ENCODE measurements around the gene TEKT1. TPM values are rescaled to one million over a fixed set of nuclear protein-coding genes. Genes with fewer than 3 reads are reported as not detected.

TEKT1 gene
- total RNA-seq, 1 experiment from 2014 or later = not detected

DNA sequence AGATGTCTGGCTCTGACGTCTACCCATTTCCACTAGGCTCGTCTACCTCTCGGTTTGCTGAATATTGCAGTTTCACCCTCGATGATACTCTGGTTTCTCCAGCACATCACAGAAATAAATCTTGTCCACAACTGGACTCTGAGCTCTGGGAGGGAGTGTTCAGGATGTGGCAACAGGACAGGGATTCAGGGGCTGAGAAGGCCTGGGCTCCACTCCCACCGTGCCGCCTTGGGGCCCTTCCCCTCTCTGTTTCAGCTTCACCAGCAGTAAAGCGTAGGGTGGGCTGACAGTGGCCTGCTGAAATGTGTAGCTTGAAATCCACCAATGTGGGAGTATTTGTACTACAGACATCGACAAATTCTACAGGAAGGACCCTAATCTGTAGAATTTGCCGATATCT, 20.0 kb downstream of the TEKT1 start:
- POLR2A ChIA-PET (ENCODE audit: low non-redundant PET) = no interaction called here
- CTCF ChIA-PET = no interaction called here
- no peaks in the 10 kb centered on the region for H3K4me1 ChIP-seq (ENCODE audit: insufficient read depth, low read length, poor library complexity, severe bottlenecking)
- no peak overlapping the region for H3K27ac ChIP-seq (ENCODE audit: low read depth, low read length, poor library complexity, severe bottlenecking)
- H3K27me3 ChIP-seq (replicated peaks; ENCODE audit: insufficient read depth, low read depth, low read length, poor library complexity) = peaks cover 9% of the 10 kb centered on the region
- no peaks in the 10 kb centered on the region for H3K36me3 ChIP-seq (ENCODE audit: insufficient read depth, low read length, poor library complexity, severe bottlenecking)
- no peaks in the 10 kb centered on the region for H3K9me3 ChIP-seq (ENCODE audit: low read depth, low read length, poor library complexity, severe bottlenecking)
- intact Hi-C loops (cut with micrococcal nuclease; ENCODE audit: unreplicated experiment) = no loop called here
- no peak overlapping the region for H3K4me3 ChIP-seq (ENCODE audit: low read depth, low read length, poor library complexity, severe bottlenecking)
- no TSS peak for BruUV-seq (replicated peaks)
- no peak for TF ChIP-seq EZH2 (IDR thresholded peaks at IDR 0.05; ENCODE audit: borderline replicate concordance, low read depth, low read length, poor library complexity, severe bottlenecking)
- TF ChIP-seq, protein P1, sequence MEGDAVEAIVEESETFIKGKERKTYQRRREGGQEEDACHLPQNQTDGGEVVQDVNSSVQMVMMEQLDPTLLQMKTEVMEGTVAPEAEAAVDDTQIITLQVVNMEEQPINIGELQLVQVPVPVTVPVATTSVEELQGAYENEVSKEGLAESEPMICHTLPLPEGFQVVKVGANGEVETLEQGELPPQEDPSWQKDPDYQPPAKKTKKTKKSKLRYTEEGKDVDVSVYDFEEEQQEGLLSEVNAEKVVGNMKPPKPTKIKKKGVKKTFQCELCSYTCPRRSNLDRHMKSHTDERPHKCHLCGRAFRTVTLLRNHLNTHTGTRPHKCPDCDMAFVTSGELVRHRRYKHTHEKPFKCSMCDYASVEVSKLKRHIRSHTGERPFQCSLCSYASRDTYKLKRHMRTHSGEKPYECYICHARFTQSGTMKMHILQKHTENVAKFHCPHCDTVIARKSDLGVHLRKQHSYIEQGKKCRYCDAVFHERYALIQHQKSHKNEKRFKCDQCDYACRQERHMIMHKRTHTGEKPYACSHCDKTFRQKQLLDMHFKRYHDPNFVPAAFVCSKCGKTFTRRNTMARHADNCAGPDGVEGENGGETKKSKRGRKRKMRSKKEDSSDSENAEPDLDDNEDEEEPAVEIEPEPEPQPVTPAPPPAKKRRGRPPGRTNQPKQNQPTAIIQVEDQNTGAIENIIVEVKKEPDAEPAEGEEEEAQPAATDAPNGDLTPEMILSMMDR (conservative IDR thresholded peaks at IDR 0.05; ENCODE audit: low read depth, low read length) = no peak
- no peak for DNase-seq (ENCODE audit: low spot score)

DNA sequence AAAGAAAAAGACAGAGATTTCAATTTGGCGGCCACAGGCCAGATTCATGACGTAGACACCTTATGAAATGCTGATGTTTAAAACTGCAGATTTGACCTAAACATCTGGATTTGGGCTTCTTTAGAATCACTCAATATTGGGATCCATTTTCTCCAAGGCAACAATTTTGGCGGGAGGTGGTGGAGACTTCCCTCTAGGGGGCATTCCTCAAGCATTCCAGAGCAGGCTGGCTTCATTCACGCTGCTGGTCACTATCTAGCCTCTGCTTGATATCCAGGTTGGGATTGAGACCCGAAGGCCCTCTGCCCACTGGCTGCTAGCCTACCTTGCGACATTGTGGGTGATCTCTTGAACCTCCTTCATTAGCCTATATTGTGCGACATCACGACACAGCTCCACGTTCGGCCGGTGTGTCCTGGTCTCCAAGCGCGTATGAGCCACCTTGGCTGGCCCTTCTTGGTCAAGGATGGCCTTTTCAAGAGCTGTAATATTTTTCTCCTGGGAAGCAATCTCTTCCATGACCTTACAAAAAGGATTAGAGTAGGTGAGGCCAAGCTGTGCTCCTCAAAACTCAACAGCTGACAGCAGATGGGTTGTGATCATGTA, 31.0 kb downstream of the TEKT1 start:
- Histone ChIP-seq H3K27me3 (replicated peaks; ENCODE audit: insufficient read depth, low read depth, low read length, poor library complexity) (peaks cover 26% of the 10 kb centered on the region), H3K36me3 (ENCODE audit: insufficient read depth, low read length, poor library complexity, severe bottlenecking) (no peaks in the 10 kb centered on the region), H3K9me3 (ENCODE audit: low read depth, low read length, poor library complexity, severe bottlenecking) (no peaks in the 10 kb centered on the region), H3K27ac (ENCODE audit: low read depth, low read length, poor library complexity, severe bottlenecking) (no peak overlapping the region), H3K4me3 (ENCODE audit: low read depth, low read length, poor library complexity, severe bottlenecking) (no peak overlapping the region), H3K4me1 (ENCODE audit: insufficient read depth, low read length, poor library complexity, severe bottlenecking) (no peaks in the 10 kb centered on the region)
- no peak for DNase-seq (ENCODE audit: low spot score)
- BruUV-seq (replicated peaks) = no TSS peak
- TF ChIP-seq EZH2 (IDR thresholded peaks at IDR 0.05; ENCODE audit: borderline replicate concordance, low read depth, low read length, poor library complexity, severe bottlenecking) = no peak
- TF ChIP-seq, protein P1 (conservative IDR thresholded peaks at IDR 0.05; ENCODE audit: low read depth, low read length) = no peak
- ChIA-PET POLR2A (ENCODE audit: low non-redundant PET) (no interaction called here), CTCF (no interaction called here)
- intact Hi-C loops (cut with micrococcal nuclease; ENCODE audit: unreplicated experiment) = no loop called here

DNA sequence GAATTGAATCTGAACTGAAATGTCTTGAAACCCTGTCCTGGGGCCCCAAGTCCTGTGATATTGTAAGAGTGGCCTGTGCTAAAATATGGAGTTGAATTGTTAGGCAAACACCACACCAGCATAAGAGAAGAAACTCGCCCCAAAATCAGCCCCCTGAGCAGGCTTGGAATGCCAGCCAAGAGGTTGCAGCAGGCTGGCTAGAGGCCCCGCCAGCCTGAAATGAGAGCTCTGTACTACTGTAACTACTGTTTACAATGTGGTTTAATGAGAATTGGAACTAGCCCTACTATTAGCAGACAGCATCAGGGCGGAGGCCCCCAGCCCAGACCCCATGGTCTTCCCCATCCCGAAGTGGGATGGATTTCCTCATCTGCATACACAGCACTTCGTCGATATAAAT, 31.8 kb downstream of the TEKT1 start:
- Histone ChIP-seq H3K27me3 (replicated peaks; ENCODE audit: insufficient read depth, low read depth, low read length, poor library complexity) (peaks cover 26% of the 10 kb centered on the region), H3K36me3 (ENCODE audit: insufficient read depth, low read length, poor library complexity, severe bottlenecking) (no peaks in the 10 kb centered on the region), H3K4me1 (ENCODE audit: insufficient read depth, low read length, poor library complexity, severe bottlenecking) (no peaks in the 10 kb centered on the region), H3K27ac (ENCODE audit: low read depth, low read length, poor library complexity, severe bottlenecking) (no peak overlapping the region), H3K4me3 (ENCODE audit: low read depth, low read length, poor library complexity, severe bottlenecking) (no peak overlapping the region), H3K9me3 (ENCODE audit: low read depth, low read length, poor library complexity, severe bottlenecking) (no peaks in the 10 kb centered on the region)
- no TSS peak for BruUV-seq (replicated peaks)
- intact Hi-C loops (cut with micrococcal nuclease; ENCODE audit: unreplicated experiment) = no loop called here
- DNase-seq (ENCODE audit: low spot score) = no peak
- POLR2A ChIA-PET (ENCODE audit: low non-redundant PET) = no interaction called here
- CTCF ChIA-PET = no interaction called here
- TF ChIP-seq EZH2 (IDR thresholded peaks at IDR 0.05; ENCODE audit: borderline replicate concordance, low read depth, low read length, poor library complexity, severe bottlenecking) = no peak

DNA sequence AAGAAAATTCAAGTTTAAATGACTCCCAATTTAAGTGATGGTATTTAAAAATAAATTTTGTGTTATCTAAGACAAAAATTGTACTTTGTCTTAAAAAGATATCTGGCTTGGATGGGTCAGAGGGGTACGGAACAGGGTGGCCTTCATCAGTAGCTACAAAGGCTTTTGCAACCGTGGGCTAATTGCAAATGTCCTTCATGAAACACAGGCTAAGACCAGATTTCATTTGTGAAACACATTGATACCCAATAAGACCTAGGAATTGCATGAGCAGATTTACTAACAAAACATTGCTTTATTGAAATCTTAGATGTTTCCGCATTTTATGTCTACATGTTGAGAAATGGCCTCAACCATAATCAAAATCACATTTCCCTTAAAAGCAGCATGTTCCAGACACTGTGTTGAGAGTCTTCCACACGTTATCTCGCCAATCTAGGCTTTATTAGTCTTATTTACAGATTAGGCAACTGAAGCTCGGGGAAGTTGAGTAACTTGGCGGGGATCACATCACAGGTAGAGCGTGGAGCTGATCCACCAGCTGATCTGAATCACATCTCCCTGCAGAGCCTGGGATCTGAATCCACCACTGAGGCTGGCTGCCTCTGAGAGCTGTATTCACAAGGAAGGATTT, 33.7 kb downstream of the TEKT1 start:
- intact Hi-C loops (cut with micrococcal nuclease; ENCODE audit: unreplicated experiment) = no loop called here
- CTCF ChIA-PET = no interaction called here
- POLR2A ChIA-PET (ENCODE audit: low non-redundant PET) = no interaction called here
- peaks cover 26% of the 10 kb centered on the region for H3K27me3 ChIP-seq (replicated peaks; ENCODE audit: insufficient read depth, low read depth, low read length, poor library complexity)
- no peak for DNase-seq (ENCODE audit: low spot score)
- no peak overlapping the region for H3K27ac ChIP-seq (ENCODE audit: low read depth, low read length, poor library complexity, severe bottlenecking)
- no peaks in the 10 kb centered on the region for H3K4me1 ChIP-seq (ENCODE audit: insufficient read depth, low read length, poor library complexity, severe bottlenecking)
- no TSS peak for BruUV-seq (replicated peaks)
- H3K4me3 ChIP-seq (ENCODE audit: low read depth, low read length, poor library complexity, severe bottlenecking) = no peak overlapping the region
- no peaks in the 10 kb centered on the region for H3K9me3 ChIP-seq (ENCODE audit: low read depth, low read length, poor library complexity, severe bottlenecking)
- TF ChIP-seq EZH2 (IDR thresholded peaks at IDR 0.05; ENCODE audit: borderline replicate concordance, low read depth, low read length, poor library complexity, severe bottlenecking) = no peak
- TF ChIP-seq, protein P1 (conservative IDR thresholded peaks at IDR 0.05; ENCODE audit: low read depth, low read length) = no peak
- H3K36me3 ChIP-seq (ENCODE audit: insufficient read depth, low read length, poor library complexity, severe bottlenecking) = no peaks in the 10 kb centered on the region

Data from A673 (cell line).